ENCODE results near the gene AP2A2. TPM values are rescaled to one million over a fixed set of nuclear protein-coding genes. Genes with fewer than 3 reads are reported as not detected.

The AP2A2 gene
- total RNA-seq, 1 experiment from 2014 or later: 123 TPM

DNA sequence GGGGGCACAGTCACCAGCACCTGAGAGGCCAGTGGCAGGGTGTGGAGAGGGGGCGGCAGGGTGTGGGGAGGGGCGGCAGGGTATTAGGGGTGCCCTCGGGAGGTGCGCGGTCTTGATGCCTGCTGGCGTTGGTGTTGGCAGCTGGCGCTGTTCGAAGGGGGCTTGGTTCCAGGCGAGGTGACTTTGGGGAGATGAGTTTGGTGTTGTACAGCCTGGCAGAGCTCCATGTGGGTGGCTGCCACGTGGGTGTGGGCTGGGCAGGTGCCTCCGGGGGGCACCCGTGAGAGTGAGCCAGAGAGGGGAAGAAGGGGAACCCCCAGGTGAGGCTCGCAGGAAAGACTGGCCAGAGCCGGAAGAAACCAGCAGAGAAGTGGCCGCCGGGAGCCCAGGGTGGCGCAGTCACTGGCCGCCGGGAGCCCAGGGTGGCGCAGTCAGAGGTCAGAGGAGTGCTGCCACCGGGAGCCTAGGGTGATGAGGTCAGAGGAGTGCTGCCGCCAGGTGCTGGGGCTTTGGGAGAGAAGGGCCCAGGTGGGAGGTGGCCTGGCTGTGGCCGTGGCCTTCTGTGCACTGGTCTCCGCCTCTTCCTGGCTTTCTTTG is 66.1 kb downstream of the AP2A2 start:
- Histone ChIP-seq H3K27ac (ENCODE audit: low read length) (no peak overlapping the region), H3K9me3 (ENCODE audit: control insufficient read depth, insufficient read depth, low read depth, low read length) (no peaks in the 10 kb centered on the region), H3K36me3 (ENCODE audit: control insufficient read depth, insufficient read depth, low read length) (peaks cover 10% of the 10 kb centered on the region; the same call in 1 of the 2 replicates), H3K4me3 (ENCODE audit: low read depth in 2 of 2, low read length in 2 of 2) (no peak overlapping the region), H3K27me3 (ENCODE audit: control insufficient read depth, insufficient read depth, low read length) (no peaks in the 10 kb centered on the region), H3K4me1 (ENCODE audit: control insufficient read depth, insufficient read depth, low read length) (0 out of 2 replicates have a peak, but pooled peaks cover 4% of the 10 kb centered on the region)
- ATAC-seq (no peak), DNase-seq (ENCODE audit: low read depth, low spot score) (no peak)
- in situ Hi-C loops (cut with HindIII; ENCODE audit: low pct_unique_long_range_greater_than_20kb, low sequenced_read_pairs) (no loop called here), intact Hi-C loops (cut with micrococcal nuclease; ENCODE audit: unreplicated experiment) (no loop called here)
- CTCF ChIA-PET: no interaction called here
- TF ChIP-seq SIN3A (IDR thresholded peaks at IDR 0.05; ENCODE audit: borderline replicate concordance, insufficient read depth, low read depth, low read length): no peak
- no peak for TF ChIP-seq TCF7L2 (IDR thresholded peaks at IDR 0.05; ENCODE audit: low read depth, low read length)
- TF ChIP-seq CTCF (IDR thresholded peaks at IDR 0.05): no peak
- TF ChIP-seq REST (IDR thresholded peaks at IDR 0.05; ENCODE audit: insufficient read depth in 1 of 2, low read depth in 2 of 2, low read length in 1 of 2): no peak
- no peak for TF ChIP-seq POLR2AphosphoS5 (IDR thresholded peaks at IDR 0.05; ENCODE audit: low read depth, low read length)
- no TSS peak for BruUV-seq (replicated peaks)
- POLR2A ChIA-PET: no interaction called here

GRCh38 chr11:992577-992976 is 66.9 kb downstream of the AP2A2 start:
- no peak overlapping the region for H3K27ac ChIP-seq (ENCODE audit: low read length)
- in situ Hi-C loops (cut with HindIII; ENCODE audit: low pct_unique_long_range_greater_than_20kb, low sequenced_read_pairs): no loop called here
- CTCF ChIA-PET: no interaction called here
- H3K36me3 ChIP-seq (ENCODE audit: control insufficient read depth, insufficient read depth, low read length): peaks cover 10% of the 10 kb centered on the region; the same call in 1 of the 2 replicates
- no peaks in the 10 kb centered on the region for H3K27me3 ChIP-seq (ENCODE audit: control insufficient read depth, insufficient read depth, low read length)
- POLR2A ChIA-PET: no interaction called here
- no TSS peak for BruUV-seq (replicated peaks)
- no peak overlapping the region for H3K4me3 ChIP-seq (ENCODE audit: low read depth in 2 of 2, low read length in 2 of 2)
- DNase-seq (ENCODE audit: low read depth, low spot score) (no peak), ATAC-seq (no peak)
- TF ChIP-seq TCF7L2 (IDR thresholded peaks at IDR 0.05; ENCODE audit: low read depth, low read length) (no peak), POLR2AphosphoS5 (IDR thresholded peaks at IDR 0.05; ENCODE audit: low read depth, low read length) (no peak), CTCF (IDR thresholded peaks at IDR 0.05) (no peak), REST (IDR thresholded peaks at IDR 0.05; ENCODE audit: insufficient read depth in 1 of 2, low read depth in 2 of 2, low read length in 1 of 2) (no peak), SIN3A (IDR thresholded peaks at IDR 0.05; ENCODE audit: borderline replicate concordance, insufficient read depth, low read depth, low read length) (no peak)
- no peaks in the 10 kb centered on the region for H3K9me3 ChIP-seq (ENCODE audit: control insufficient read depth, insufficient read depth, low read depth, low read length)
- H3K4me1 ChIP-seq (ENCODE audit: control insufficient read depth, insufficient read depth, low read length): 0 out of 2 replicates have a peak, but pooled peaks cover 4% of the 10 kb centered on the region
- intact Hi-C loops (cut with micrococcal nuclease; ENCODE audit: unreplicated experiment): no loop called here
